Ishikawa (cell line): ENCODE measurements around the gene RADIL.

Experiments
- CEBPB ChIP-seq: IDR thresholded peaks from 2 replicates; pipeline ENCODE4 v1.6.1; 2012
- CREB1 ChIP-seq: IDR thresholded peaks from 2 replicates; pipeline ENCODE4 v1.6.1; 2012; ENCODE audit warnings: low read depth
- EGR1 ChIP-seq: IDR thresholded peaks from 2 replicates; pipeline ENCODE4 v1.6.1; 2012
- EP300 ChIP-seq: IDR thresholded peaks from 2 replicates; pipeline ENCODE4 v1.6.1; 2012; ENCODE audit warnings: borderline replicate concordance
- FOXM1 ChIP-seq: IDR thresholded peaks from 2 replicates; pipeline ENCODE4 v1.6.1; 2012; ENCODE audit warnings: low read depth, borderline replicate concordance
- MAX ChIP-seq: IDR thresholded peaks from 2 replicates; pipeline ENCODE4 v1.6.1; 2012
- NFIC ChIP-seq: IDR thresholded peaks from 2 replicates; pipeline ENCODE4 v1.6.1; 2012
- RAD21 ChIP-seq: IDR thresholded peaks from 2 replicates; pipeline ENCODE4 v1.6.1; 2012; ENCODE audit warnings: low read depth
- REST ChIP-seq: IDR thresholded peaks from 2 replicates; pipeline ENCODE4 v1.6.1; 2012; ENCODE audit warnings: low read depth, mild to moderate bottlenecking
- TAF1 ChIP-seq: IDR thresholded peaks from 2 replicates; pipeline ENCODE4 v1.6.1; 2012; ENCODE audit warnings: low read depth, mild to moderate bottlenecking
- TCF12 ChIP-seq: IDR thresholded peaks from 2 replicates; pipeline ENCODE4 v1.6.1; 2012; ENCODE audit warnings: low read depth
- TEAD4 ChIP-seq: IDR thresholded peaks from 2 replicates; pipeline ENCODE4 v1.6.1; 2012
- USF1 ChIP-seq: IDR thresholded peaks from 2 replicates; pipeline ENCODE4 v1.6.1; 2012
- YY1 ChIP-seq: IDR thresholded peaks from 2 replicates; pipeline ENCODE4 v1.6.1; 2012; ENCODE audit warnings: low read depth
- ZBTB7A ChIP-seq: IDR thresholded peaks from 2 replicates; pipeline ENCODE4 v1.6.1; 2012; ENCODE audit warnings: low read depth

Gene RADIL

GRCh38 chr7:4880218-4880617, 3.3 kb downstream of the RADIL start:
- TF ChIP-seq FOXM1 (no peak), EGR1 (no peak), NFIC (no peak), CEBPB (no peak), MAX (no peak), REST (no peak), ZBTB7A (no peak), EP300 (no peak), TEAD4 (no peak), RAD21 (no peak), TAF1 (no peak), CREB1 (no peak), TCF12 (no peak), YY1 (no peak)

GRCh38 chr7:4879396-4880081, 4.0 kb downstream of the RADIL start:
- TF ChIP-seq NFIC (no peak), CEBPB (no peak), TAF1 (no peak), RAD21 (no peak), CREB1 (no peak), YY1 (no peak), EP300 (no peak), REST (no peak), TCF12 (no peak), TEAD4 (no peak)

GRCh38 chr7:4878336-4879335, 4.9 kb downstream of the RADIL start:
- TF ChIP-seq TEAD4 (no peak), RAD21 (no peak), YY1 (no peak), EP300 (no peak), REST (no peak), USF1 (no peak), FOXM1 (no peak), TAF1 (no peak), ZBTB7A (no peak), TCF12 (no peak), CREB1 (no peak), NFIC (no peak), MAX (no peak), EGR1 (no peak), CEBPB (no peak)

- no peak for TF ChIP-seq FOXM1
- no peak for TF ChIP-seq ZBTB7A
- no peak for TF ChIP-seq CREB1
- no peak for TF ChIP-seq REST
- no peak for TF ChIP-seq EGR1
- TF ChIP-seq NFIC, result no peak
- no peak for TF ChIP-seq MAX
- no peak for TF ChIP-seq USF1
- TF ChIP-seq EP300, result no peak
- TF ChIP-seq RAD21, result no peak
- TF ChIP-seq TCF12, result no peak
These were observed 6.9 kb downstream of the RADIL start for GRCh38 chr7:4876586-4876985.
